Cardiac septum (tissue), 1 donor: Measurements from ENCODE around the gene EFNA4. TPM values are rescaled to one million over a fixed set of nuclear protein-coding genes. Genes with fewer than 3 reads are reported as not detected.

Source experiments
- DNase-seq: peaks from one replicate; pipeline ENCODE4 v3.0.0-alpha.2; 2020; ENCODE audit warnings: low spot score
- intact Hi-C: fragments of 100-400 bp; cut with DNase I; formaldehyde crosslinking; loops from one replicate; pipeline ENCODE4 v1.14.0; 2022
- long read RNA-seq: library from polyadenylated mRNA; unstranded; transcript quantifications from one replicate; pipeline ENCODE4 v2.0.0, GENCODE V29; 2021
- total RNA-seq: library from RNA; stranded (reverse); fragmentation: NEBNext Ultra II Directional; extraction: Animal tissue kit (Norgen Biotek cat#: 25700); gene quantifications from one replicate; pipeline ENCODE4 v1.2.1, GENCODE V29; 2021
- donor health status: DM: no; HTN: no; CAD: no.

The EFNA4 gene, protein sequence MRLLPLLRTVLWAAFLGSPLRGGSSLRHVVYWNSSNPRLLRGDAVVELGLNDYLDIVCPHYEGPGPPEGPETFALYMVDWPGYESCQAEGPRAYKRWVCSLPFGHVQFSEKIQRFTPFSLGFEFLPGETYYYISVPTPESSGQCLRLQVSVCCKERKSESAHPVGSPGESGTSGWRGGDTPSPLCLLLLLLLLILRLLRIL
- total RNA-seq, result 1.9 TPM
- long read RNA-seq, partial matches to known transcripts, result 0 of 1 reads
- long read RNA-seq, other reads (novel, unspliced or antisense), result 1 of 1 reads

DNA sequence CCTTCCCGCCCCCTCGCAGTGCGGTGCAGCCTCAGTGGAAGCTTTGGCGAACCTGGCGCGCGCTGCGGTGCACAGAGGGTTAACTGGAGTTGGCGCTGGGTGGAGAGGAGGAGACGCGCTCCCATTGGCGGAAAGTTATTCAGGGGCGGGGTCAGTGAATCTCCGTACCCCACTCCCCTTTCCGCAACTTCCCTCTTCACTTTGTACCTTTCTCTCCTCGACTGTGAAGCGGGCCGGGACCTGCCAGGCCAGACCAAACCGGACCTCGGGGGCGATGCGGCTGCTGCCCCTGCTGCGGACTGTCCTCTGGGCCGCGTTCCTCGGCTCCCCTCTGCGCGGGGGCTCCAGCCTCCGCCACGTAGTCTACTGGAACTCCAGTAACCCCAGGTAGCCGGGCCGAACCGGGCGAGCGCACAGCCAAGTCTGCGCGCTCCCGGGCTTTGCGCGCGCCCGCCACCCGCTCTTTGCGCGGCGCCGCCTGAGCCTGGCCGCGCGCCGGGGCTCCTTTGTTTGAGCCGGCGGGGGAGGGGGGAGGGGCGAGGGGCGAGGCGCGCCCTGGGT lies at the start of gene EFNA4:
EFNA4 (plus strand) TSS at position 191 of the 561 bp plus-strand sequence; CDS start at position 275, 84 bp downstream.
- peak; percentile 94 for DNase-seq
- intact Hi-C loops, result loop anchor here (1.0 to 5.0 kb wide), 2 partner anchors 21 to 46 kb away; no protein-coding TSS in a partner anchor

DNA sequence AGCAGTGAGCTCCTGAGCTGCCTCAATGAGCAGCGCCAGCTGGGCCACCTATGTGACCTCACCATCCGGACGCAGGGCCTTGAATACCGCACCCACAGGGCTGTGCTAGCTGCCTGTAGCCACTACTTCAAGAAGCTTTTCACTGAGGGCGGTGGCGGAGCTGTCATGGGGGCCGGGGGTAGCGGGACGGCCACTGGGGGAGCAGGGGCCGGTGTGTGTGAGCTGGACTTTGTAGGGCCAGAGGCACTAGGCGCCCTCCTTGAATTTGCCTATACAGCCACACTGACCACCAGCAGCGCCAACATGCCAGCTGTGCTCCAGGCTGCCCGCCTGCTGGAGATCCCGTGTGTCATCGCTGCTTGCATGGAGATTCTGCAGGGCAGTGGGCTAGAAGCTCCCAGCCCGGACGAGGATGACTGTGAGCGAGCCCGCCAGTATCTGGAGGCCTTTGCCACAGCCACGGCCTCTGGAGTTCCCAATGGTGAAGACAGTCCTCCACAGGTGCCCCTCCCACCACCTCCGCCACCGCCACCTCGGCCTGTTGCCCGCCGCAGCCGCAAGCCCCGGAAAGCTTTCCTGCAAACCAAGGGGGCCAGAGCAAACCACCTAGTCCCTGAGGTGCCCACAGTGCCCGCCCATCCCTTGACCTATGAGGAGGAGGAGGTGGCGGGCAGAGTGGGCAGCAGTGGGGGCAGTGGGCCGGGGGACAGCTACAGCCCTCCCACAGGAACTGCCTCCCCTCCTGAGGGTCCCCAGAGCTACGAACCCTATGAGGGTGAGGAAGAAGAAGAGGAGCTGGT lies 48.6 kb upstream of the EFNA4 start:
- intact Hi-C loops, result loop anchor here (5.0 kb wide), 1 partner anchor 47 kb away; the partner anchor contains the start of gene EFNA4
- no peak for DNase-seq

DNA sequence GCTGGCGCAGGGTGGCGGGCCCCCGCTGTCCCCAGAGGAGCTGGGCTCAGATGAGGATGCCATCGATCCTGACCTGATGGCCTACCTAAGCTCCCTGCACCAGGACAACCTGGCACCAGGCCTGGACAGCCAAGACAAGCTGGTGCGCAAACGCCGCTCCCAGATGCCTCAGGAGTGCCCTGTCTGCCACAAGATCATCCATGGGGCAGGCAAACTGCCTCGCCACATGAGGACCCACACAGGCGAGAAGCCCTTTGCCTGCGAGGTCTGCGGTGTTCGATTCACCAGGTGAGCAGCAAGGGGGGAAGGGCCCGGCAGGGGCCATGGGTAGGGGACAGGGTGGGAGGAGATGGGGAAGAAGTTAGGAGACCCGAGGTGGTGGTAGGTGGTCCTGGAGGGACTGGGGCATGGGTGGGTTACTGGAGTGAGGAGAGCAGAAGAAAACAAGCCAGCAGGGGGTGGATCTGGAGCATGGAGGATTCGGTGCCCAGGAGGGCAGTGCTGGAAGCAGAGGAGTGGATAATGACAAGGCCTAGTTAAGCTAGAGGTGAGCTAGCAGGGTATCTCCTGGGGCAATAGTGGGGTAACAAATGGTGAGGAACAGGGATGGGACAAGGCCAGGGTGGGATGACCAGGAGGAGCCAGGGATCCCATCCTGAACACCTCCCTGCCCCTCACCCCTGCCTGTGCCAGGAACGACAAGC lies 47.9 kb upstream of the EFNA4 start:
- intact Hi-C loops, result loop anchor here (2.0 to 5.0 kb wide), 3 partner anchors 15 to 47 kb away; partner anchors contain the start of gene EFNA4
- DNase-seq, result no peak

DNA sequence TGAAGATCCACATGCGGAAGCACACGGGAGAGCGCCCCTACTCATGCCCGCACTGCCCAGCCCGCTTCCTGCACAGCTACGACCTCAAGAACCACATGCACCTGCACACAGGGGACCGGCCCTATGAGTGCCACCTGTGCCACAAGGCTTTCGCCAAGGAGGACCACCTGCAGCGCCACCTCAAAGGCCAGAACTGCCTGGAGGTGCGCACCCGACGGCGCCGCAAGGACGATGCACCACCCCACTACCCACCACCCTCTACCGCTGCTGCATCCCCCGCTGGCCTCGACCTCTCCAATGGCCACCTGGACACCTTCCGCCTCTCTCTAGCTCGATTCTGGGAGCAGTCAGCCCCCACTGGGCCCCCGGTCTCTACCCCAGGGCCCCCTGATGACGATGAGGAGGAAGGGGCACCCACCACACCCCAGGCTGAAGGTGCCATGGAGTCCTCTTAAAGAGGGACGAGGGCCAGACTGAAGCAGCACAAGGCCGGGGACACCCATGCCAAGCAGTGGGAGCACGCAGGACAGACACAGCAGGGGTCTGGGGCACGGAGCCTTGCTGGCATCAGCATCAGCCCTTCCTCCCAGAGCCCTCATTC lies 47.2 kb upstream of the EFNA4 start:
- intact Hi-C loops, result loop anchor here (2.0 to 5.0 kb wide), 3 partner anchors 16 to 46 kb away; partner anchors contain the start of gene EFNA4
- DNase-seq, result no peak

DNA sequence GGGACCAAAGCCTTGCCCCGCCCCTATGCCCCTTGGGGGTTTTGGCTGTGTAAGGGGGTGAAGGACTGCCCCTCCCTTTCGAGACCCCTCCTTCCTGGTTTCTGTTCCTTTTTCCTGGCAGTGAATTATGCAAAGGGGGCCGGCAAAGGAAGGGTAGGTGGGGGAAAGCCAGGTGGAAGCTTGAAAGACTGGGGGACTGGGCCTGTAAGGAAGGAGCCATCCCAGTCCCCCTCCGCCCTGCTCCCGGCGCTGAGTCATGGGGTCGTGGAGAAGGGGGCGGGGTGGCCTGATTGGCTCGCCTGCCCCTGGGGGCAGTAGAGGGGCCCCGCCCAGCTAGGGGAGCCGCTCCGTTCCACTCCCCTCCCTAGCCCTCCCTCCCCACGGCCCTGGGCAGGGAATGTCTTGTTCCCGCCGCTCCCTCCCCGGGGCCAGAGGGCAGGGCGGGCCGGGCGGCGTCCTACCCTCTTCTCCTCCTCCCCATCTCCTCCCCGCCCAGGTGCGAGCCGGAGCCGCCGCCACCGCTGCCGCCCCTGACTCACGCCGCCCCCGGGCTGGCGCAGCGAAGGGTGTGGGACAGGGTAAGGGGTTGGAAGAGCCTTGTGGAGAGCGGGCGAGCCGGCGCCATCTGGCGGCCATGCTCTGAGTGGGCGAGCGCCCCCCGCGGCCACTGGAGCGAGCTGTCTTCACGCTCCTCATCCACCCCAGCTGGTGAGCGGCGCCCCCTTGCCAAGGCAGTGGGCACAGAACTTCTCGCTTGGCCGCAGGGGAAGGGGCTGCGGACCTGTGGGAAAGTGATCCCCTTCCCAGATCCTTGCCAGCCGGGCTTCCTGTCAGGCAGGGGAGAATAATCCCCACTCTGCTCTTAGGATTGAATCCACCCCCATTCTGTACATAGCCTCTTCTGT lies 46.2 kb upstream of the EFNA4 start:
- intact Hi-C loops, result loop anchor here (1.0 to 5.0 kb wide), 4 partner anchors 16 to 56 kb away; partner anchors contain the start of genes EFNA4 and PYGO2
- DNase-seq, result peak; percentile 94

DNA sequence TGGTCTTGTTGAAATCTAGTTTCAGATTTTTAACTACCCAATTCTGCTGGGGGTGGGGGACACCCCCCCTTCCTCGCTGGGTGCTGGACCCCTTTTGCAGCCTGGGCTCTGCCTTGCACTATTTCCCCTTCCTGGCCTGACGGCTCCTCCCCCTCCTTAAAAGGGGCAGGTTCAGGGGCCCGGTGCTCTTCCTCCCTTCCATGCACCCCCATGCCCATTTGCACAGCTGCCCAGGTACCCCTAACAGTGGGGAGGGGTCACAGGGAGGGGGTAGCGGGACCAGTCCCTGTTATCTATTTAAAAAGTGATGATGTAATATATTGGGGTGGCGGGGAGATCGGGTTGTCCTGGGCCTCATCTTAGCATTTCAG lies 45.6 kb upstream of the EFNA4 start:
- no peak for DNase-seq
- intact Hi-C loops, result loop anchor here (1.0 to 5.0 kb wide), 4 partner anchors 17 to 57 kb away; partner anchors contain the start of genes EFNA4 and PYGO2

DNA sequence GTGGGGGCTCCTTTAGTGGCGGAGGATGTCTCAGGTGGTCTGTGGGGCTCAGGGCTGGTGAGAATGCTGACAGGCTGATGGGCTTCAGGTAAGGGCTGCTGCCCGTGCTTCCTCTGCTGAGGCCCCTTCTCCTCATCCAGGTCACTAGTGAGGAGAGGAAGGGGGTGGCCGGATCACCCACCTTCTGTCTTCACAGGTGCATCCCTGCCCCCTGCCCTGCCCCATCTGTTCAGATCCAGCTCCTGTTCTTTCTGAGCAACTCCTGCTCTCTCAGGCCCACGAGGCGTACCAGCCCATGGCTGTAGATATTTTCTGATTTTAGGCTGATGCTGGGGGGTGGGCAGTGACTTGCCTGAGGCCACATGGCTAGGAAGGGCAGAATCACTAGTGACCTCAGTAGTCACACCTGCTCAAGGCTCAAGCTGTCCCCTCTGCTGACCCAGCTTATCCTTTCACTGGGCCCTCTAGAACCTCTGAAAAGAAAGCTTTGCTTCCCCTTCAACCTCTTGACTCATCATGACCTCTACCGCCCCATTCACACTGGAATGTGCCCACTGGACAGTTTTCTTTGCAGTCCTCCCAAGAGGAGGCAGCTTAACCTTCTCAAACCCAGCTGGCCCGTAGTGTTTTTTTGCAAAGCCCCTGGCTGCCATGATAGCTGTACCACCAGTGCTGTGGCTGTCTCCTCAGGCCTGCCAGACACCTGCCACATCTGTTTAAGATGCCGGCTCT lies 44.8 kb upstream of the EFNA4 start:
- intact Hi-C loops, result loop anchor here (5.0 kb wide), 1 partner anchor 44 kb away; the partner anchor contains the start of gene EFNA4
- DNase-seq, result no peak

DNA sequence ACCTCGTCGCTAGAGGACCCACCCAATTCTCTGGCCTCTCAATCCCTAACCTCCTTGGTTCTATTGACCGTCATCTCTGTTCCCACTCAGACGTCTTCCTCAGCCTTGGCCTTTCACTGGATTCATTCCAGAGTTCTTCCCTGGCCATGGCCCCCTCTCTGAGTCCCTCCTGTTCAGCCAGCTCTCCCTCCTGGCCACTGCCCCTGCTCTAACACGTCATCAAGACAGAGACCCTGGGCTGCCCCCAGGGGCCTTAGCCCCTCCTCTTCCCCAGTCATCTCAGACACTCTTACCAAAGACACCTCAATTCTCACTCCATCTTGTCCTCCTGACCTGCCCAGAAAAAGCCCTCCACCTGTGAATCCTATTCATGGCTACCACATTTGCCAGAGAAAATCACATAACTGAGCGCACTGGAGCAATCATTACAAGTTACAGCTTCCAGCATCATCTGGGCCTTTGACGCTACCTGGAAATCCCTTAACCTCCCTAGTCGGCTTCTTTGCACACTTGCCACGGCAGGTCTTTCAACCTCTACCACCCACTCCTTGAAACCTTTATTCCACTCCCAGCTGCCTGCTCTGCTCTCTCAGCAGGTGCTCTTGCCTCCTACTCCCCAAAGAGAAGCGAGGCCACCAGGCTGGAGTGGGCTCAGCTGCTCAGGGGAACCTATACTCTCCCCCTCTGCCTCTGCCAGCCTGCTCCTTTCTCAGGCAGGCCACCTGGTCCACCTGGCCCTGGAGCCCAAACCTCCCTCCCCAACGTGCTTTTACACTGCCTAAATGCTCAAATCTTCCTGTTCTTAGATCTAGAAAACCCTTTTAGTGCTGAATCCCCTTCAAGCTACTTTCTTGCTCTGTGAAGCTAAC lies 43.9 kb upstream of the EFNA4 start:
- DNase-seq, result no peak

DNA sequence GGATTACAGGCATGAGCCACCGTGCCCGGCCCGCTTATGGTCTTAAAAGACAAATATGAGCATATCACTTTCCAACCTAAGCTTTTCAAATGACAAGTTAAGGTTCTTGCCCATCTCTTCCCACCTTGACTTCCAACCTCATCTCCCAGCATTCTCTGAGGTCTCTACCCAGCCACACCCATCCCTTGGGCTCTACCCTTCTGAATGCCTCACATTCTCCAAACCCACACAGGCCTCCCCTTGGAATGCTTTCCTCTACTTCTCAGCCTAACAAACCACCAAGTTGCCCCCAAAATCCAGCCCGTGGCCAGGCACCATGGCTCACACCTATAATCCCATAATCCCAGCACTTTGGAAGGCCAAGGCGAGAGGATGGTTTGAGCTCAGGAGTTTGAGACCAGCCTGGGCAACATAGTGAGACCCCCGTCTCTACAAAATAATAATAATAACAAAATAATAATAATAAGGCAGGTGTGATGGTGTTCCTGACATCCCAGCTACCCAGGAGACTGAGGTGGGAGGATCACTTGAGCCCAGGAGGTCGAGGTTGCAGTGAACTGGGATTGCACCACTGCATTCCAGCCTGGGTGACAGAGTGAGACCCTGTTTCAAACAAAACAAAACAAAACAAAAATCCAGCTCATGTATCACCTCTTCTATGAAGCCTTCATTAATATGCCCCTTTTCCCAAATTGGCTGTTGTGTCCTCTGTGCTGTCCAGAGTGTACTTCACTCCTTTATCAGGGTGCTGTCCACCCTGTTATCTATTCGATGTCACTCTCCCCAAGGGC lies 41.2 kb upstream of the EFNA4 start:
- intact Hi-C loops, result no loop called here
- no peak for DNase-seq

More for the DNA sequence above, 43.9 kb upstream of the EFNA4 start:
- intact Hi-C loops, result loop anchor here (5.0 kb wide), 1 partner anchor 43 kb away; the partner anchor contains the start of gene EFNA4

DNA sequence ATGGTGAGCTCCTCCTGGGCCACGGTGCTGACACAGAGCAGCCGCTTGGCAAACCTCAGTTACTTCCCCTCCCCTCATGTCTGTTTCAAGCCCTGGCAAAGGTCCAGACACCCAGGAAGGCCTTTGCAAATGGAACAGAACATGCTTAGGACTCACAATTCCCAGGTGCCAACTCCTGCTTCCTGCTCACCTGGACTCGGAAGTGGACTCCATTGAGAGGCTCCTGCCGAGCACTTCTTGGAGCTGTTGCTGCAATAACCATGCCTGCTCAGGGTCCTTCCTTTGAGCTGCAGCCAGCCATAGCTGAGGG lies 40.7 kb upstream of the EFNA4 start:
- DNase-seq, result no peak
- intact Hi-C loops, result no loop called here

DNA sequence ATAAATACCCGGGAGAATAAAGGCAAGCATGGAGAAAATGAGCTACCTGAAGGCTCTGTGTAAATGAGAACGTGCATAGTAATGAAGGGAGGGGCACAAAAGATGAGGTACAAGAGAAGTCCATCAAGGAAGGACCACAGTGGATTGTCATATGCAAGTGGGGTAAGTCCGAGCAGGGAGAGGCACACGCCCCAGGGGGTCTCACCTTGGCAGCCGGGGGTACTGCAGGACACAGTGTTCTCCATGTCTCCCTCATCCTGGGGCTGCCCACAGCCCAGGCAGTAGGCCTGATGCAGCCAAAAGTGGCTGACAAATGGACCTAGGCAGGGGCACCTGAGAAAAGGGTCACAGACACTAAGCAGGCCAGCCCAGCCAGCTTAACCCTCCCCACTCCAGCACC lies 39.9 kb upstream of the EFNA4 start:
- intact Hi-C loops, result no loop called here
- no peak for DNase-seq

DNA sequence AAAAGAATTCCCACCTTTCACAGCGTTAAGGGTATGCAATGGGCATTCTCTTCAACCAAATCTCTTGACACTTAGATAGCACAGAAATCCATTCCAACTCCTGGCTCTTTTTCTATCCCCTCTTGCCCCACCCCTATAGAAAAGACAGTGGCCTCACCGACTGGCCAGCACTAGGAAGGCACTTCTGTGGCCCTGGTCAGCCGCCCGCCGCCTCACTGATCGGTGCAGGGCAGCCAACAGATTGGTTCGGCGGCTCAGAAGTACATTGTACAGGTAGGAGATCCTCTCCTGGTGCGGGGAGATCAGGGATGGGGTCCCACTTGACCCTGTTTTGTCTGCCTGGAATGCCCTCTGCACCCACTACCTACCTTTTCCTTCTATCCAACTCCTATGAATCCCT lies 39.2 kb upstream of the EFNA4 start:
- intact Hi-C loops, result no loop called here
- no peak for DNase-seq

DNA sequence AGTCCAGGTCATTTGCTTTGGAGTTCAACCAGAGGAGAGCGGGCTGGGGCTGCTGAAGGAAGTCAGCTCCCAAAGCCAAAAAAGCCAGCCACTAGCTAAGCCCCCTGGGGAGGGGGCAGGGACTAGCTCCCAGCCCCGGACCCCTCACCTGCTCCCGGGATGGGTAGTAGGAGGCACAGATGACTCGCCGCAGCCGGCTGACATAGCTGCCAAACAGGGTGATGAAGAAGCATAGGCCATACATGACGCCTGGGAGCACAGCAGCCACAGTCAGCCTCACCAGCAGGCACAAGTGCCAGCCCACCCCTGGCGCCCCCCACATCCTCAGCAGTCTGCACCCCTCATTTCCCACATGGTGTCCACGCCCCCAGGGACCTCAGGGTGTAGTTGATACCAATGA lies 37.4 kb upstream of the EFNA4 start:
- intact Hi-C loops, result no loop called here
- DNase-seq, result no peak

DNA sequence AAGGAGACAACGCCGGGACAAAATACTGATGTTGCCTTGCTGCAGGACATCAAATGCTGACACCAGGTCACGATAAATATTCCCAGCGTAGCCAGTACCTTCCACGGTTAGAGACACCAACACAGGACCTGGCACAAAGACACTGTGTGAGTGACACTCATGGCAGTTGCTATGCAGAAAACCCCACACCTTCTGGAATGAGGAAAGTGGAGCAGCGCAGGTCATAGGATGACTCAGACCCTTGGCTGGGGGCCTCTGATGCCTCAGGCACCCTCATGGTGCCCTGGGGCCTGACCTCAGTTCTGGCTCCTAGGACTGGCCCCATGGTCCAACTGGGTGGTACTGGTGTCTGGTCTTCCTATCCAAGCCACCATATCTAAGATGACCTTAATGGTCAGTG lies 37.0 kb upstream of the EFNA4 start:
- no peak for DNase-seq
- intact Hi-C loops, result no loop called here

DNA sequence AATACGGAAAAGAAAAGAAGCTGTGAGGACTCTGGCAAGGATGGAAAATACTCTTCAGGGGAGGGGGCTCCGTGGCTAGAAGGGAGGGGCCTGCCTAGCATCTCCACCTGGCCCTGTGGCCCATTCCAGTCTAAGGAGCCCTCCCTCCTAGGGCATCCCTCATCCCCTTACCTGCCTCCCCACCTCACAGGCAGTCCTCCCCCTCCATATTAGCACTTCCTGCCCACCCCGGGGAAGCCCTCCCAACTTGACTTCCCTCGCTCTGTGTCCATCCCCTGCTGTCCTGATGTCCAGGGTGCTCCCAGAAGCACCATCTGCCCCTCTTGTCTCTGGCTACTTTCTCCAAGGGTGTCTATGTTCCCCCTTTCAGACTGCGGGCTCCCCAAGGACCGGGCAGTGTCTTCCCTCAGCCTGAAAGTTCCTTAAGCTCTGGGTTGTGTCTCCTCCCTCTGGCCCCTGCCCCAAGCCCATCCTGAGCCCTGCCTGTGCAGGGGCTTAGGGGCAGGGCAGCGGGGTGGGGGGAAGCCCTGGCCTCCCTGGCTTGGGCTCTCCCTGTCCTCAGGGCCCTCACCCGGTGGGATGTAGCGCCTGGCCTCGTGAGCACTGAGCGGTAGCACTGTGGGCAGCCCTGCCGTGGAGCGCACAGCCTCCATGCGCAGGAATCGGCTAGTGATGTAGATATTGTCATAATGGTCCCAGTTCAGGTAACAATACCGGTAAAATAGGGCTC lies 33.9 kb upstream of the EFNA4 start:
- no peak for DNase-seq
- intact Hi-C loops, result no loop called here
